Lower leg skin (tissue), 4 donors: ENCODE measurements around the gene ATP7B. TPM values are rescaled to one million over a fixed set of nuclear protein-coding genes. Genes with fewer than 3 reads are reported as not detected.

Experiments
- DNase-seq, 2 donors: peaks; one replicate each; pipeline ENCODE4 v3.0.0-alpha.2; 2019; ENCODE audit warnings: low spot score in 2 of 2
- H3K4me3 ChIP-seq: fragments of 200-600 bp; sonication (generic); 2 replicates; pipeline ENCODE4 v1.5.1; 2017; ENCODE audit warnings: mild to moderate bottlenecking, low read depth; ENCODE audit not compliant: poor library complexity, severe bottlenecking
- POLR2A ChIP-seq, 2 donors: fragments of 450-650 bp; IDR thresholded peaks; one replicate each; pipeline ENCODE4 v1.6.1; 2016 to 2017; ENCODE audit warnings: antibody characterized with exemption in 2 of 2, mild to moderate bottlenecking in 1 of 2, moderate library complexity in 1 of 2
- WGBS, 2 donors: methylation state at CpG; one replicate each; pipeline ENCODE4 v1.1.5; 2018; 5-methylcytosine and 5-hydroxymethylcytosine counted together
- intact Hi-C: fragments of 100-400 bp; cut with DNase I; formaldehyde crosslinking; loops from one replicate; pipeline ENCODE4 v1.15.0; 2023; ENCODE audit warnings: low total_unique reads
- total RNA-seq, 4 donors: library from RNA; depleted of rRNA; stranded (reverse); fragments of >200 nt; gene quantifications; one replicate each; pipeline ENCODE4 v1.1.0, GENCODE V29; 2016
- TF ChIP-seq, protein P1 (sequence below), 3 donors: fragments of 450-650 bp; IDR thresholded peaks; one replicate each; pipeline ENCODE4 v1.5.1; 2016; ENCODE audit warnings: antibody characterized with exemption in 3 of 3, mild to moderate bottlenecking in 3 of 3, moderate library complexity in 2 of 3

Gene ATP7B
- total RNA-seq, 4 donors from 2014 or later, result 2.6 to 6.1 (median 4.0) TPM

DNA sequence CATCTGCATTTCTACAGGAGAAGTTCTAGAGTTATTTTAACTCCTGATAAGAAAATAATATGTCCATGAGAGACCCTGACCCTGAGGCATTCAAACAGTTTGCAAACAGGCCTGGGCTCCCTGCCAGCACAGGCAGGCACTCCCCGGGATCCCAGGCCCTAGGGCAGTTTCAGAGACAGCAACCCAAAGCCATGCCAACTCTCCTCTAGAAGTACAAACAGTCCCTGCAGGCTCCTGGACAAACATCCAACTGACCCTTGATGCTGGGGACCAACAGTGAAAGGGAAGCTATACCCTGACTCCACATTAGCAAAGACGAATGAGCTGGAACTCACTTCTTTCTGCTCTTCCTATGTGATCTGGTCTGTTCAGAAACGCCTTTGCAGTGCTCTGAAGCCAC lies 104.7 kb downstream of the ATP7B start:
- WGBS, 2 donors, result 54 to 60% methylated on average over 3 of the region's 3 CpGs
- TF ChIP-seq POLR2A (IDR thresholded peaks at IDR 0.05), result no peak
- TF ChIP-seq, protein P1, sequence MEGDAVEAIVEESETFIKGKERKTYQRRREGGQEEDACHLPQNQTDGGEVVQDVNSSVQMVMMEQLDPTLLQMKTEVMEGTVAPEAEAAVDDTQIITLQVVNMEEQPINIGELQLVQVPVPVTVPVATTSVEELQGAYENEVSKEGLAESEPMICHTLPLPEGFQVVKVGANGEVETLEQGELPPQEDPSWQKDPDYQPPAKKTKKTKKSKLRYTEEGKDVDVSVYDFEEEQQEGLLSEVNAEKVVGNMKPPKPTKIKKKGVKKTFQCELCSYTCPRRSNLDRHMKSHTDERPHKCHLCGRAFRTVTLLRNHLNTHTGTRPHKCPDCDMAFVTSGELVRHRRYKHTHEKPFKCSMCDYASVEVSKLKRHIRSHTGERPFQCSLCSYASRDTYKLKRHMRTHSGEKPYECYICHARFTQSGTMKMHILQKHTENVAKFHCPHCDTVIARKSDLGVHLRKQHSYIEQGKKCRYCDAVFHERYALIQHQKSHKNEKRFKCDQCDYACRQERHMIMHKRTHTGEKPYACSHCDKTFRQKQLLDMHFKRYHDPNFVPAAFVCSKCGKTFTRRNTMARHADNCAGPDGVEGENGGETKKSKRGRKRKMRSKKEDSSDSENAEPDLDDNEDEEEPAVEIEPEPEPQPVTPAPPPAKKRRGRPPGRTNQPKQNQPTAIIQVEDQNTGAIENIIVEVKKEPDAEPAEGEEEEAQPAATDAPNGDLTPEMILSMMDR (IDR thresholded peaks at IDR 0.05), result no peak
- DNase-seq, result no peak
- H3K4me3 ChIP-seq, result no peak overlapping the region
- intact Hi-C loops, result no loop called here

DNA sequence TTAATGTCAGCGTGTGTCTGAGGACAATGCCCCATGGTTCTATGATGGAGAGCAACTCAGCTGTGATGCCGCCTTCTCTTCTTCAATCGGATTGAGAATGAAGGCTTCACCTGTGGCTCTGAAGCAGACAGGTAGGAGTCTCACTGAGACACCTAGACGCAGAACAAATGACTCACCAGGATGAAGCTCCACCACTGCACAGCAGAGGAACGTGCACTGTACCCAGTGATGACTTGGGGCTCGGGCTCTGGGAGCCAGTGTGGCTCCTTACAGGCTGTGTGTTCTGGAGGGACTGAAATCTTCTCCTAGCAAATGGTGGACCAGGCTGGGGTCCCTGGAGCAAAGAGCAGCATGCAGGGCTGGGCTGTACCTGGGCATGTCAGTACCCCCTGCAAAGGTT lies 105.5 kb downstream of the ATP7B start:
- TF ChIP-seq, protein P1 (IDR thresholded peaks at IDR 0.05), result no peak
- no peak for TF ChIP-seq POLR2A (IDR thresholded peaks at IDR 0.05)
- WGBS, 2 donors, result 62 to 94% methylated on average over 6 of the region's 6 CpGs
- no peak overlapping the region for H3K4me3 ChIP-seq
- DNase-seq, result peak in 1 of 2 donors; percentile 29
- intact Hi-C loops, result no loop called here

DNA sequence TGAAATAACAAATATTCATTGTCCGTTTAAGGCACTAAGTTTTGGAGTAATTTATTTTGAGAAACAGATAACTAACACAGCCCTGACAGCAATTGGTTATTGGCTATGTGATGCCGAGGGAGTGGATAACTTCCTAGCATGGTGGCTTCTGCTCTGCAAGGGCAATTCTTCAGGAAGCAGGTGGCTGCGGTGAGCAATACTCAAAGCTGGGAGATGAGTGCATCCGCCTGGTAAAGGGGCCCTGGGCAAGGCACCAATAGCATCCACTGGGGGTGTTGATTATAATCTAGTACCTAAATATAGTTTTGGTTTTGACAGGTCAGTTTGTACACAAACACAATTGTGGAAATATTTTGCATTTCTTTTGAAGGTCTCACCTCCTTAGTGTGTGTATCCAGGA lies 108.5 kb downstream of the ATP7B start:
- H3K4me3 ChIP-seq, result no peak overlapping the region
- no peak for DNase-seq
- 75 to 87% methylated on average over 4 of the region's 4 CpGs for WGBS, 2 donors
- intact Hi-C loops, result no loop called here
- TF ChIP-seq, protein P1 (IDR thresholded peaks at IDR 0.05), result no peak
- TF ChIP-seq POLR2A (IDR thresholded peaks at IDR 0.05), result no peak

DNA sequence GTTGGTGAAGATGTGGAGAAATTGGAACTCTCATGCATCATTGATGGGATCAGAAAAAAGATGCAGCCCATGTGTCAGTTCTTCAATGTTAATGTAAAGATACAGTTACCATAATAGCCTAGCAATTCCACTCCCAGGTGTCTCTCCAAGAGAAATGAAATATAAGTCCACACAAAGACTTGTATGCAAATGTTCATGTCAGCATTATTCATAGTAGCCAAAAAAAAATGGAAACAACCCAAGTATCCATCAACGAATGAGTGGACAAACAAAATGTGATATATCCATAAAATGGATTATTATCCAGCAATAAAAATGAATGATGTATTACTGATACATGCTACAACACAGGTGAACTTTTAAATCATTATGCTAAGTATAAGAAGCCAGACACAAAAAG lies 110.8 kb downstream of the ATP7B start:
- intact Hi-C loops, result no loop called here
- 78 to 92% methylated on average over 1 of the region's 1 CpG for WGBS, 2 donors
- no peak for DNase-seq
- H3K4me3 ChIP-seq, result no peak overlapping the region
- TF ChIP-seq POLR2A (IDR thresholded peaks at IDR 0.05), result no peak
- TF ChIP-seq, protein P1 (IDR thresholded peaks at IDR 0.05), result no peak

DNA sequence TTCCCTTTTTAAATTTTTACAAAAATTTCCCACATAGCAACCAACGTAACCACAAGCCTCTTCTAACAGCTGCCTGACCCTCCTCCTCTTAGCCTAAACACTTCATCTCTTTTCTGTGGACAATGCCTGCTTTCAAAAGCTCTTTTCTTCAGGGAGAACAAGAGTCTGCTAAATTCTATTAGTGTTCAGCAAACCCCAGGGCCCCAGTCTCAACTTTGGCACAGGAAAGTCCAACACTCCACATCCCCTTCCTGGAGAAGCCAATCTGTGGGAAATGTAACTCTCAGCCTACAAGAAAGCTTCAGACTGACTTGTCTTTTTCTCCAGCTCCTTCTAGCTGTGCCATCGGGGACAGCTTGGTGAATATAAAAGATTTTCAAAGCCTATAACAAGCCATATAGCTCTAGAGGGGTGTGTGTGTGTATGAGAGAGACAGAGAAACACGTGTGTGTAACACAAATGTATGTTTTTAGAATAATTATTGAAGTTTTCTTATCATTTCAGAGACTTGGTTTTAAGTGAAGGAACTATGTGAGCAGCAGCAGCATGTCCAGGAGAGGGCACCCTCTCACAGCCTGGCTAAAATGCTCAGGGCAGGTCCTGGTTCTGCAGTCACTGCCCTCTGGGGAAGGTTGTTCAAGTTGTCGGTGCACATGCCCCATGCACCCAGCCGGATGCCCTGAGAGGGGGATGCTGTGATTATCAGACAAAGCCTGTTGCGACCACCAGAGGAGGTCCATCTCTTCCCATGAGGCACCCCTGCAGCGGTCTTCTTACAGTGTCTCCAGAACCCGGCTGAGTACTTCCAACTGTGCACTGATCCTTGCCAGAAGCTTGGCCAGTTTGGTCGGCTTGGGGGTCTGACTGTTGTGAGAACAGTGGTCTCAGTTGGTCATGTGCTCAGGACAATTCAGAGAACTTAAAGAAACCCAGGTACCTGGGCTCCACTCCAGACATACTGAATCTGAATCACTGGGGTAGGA lies 115.1 kb downstream of the ATP7B start:
- DNase-seq, result no peak
- 43 to 54% methylated on average over 9 of the region's 9 CpGs for WGBS, 2 donors
- intact Hi-C loops, result no loop called here

More for the DNA sequence above, 115.1 kb downstream of the ATP7B start:
- TF ChIP-seq, protein P1 (IDR thresholded peaks at IDR 0.05), result no peak
- no peak for TF ChIP-seq POLR2A (IDR thresholded peaks at IDR 0.05)
- H3K4me3 ChIP-seq, result no peak overlapping the region
